ENCODE data around the gene KIF17. TPM values are rescaled to one million over a fixed set of nuclear protein-coding genes. Genes with fewer than 3 reads are reported as not detected.

The KIF17 gene
- total and polyA plus RNA-seq, 2 of the 8 experiments (the other 6 are each of a cell fraction or from before 2014, with no cell fraction given): 6.9 to 10.4 TPM

GRCh38 chr1:20721117-20722061 is 3.6 kb upstream of the KIF17 start:
- Histone ChIP-seq H2BK5ac (ENCODE audit: low read depth, low read length) (0 out of 2 replicates have a peak overlapping the region, but pooled peaks have one; percentile 13), H3K4me3 (ENCODE audit: extremely low read depth in 1 of 4, insufficient read depth in 2 of 4, low read depth in 3 of 4, low read length in 4 of 4) (no peak overlapping the region), H3K79me1 (ENCODE audit: low read depth, low read length) (no peaks in the 10 kb centered on the region), H4K91ac (replicated peaks; ENCODE audit: insufficient read length, low read length) (no peak overlapping the region), H3K27me3 (replicated peaks in 1 of 4; ENCODE audit: control insufficient read depth in 3 of 4, extremely low read depth in 1 of 4, insufficient read depth in 3 of 4, low read length in 3 of 4) (peaks cover 0 to 22% (median 10%) of the 10 kb centered on the region in 4 experiments; a peak in 6 of 7 replicates), H3K36me3 (ENCODE audit: control insufficient read depth in 2 of 4, insufficient read depth in 4 of 4, low read length in 3 of 4) (no peaks in the 10 kb centered on the region), H4K20me1 (replicated peaks in 1 of 2; ENCODE audit: control insufficient read depth in 1 of 2, insufficient read depth in 2 of 2, low read length in 2 of 2) (peaks cover 0 to 5% of the 10 kb centered on the region in 2 experiments), H2BK12ac (ENCODE audit: low read depth, low read length) (peak overlapping the region; percentile 17; the same call in 1 of the 2 replicates), H2BK20ac (ENCODE audit: low read length) (no peak overlapping the region), H4K8ac (ENCODE audit: extremely low read depth, insufficient read depth, low read length) (peak overlapping the region; percentile 57; the same call in 1 of the 2 replicates), H2AFZ (ENCODE audit: low read length) (no peak overlapping the region), H2BK120ac (replicated peaks; ENCODE audit: low read depth, low read length) (no peak overlapping the region), H3K79me2 (ENCODE audit: control insufficient read depth in 1 of 2, insufficient read depth in 2 of 2, low read length in 2 of 2) (no peaks in the 10 kb centered on the region), H3K4me2 (ENCODE audit: insufficient read depth in 1 of 2, low read depth in 2 of 2, low read length in 2 of 2) (no peak overlapping the region), H2BK15ac (ENCODE audit: low read length) (no peak overlapping the region), H4K5ac (ENCODE audit: insufficient read length, low read depth, low read length) (no peak overlapping the region), H3K18ac (ENCODE audit: extremely low read depth, low read length) (no peak overlapping the region), H3K56ac (replicated peaks; ENCODE audit: insufficient read length, low read depth, low read length) (no peak overlapping the region), H3K14ac (ENCODE audit: insufficient read length) (no peak overlapping the region), H3K9me3 (ENCODE audit: insufficient read depth in 2 of 2, low read depth in 1 of 2, low read length in 1 of 2) (no peaks in the 10 kb centered on the region; a peak in 1 of 4 replicates), H3K23ac (ENCODE audit: insufficient read length) (no peak overlapping the region), H3K27ac (ENCODE audit: low read depth, low read length) (no peak overlapping the region), H3K4me1 (replicated peaks in 1 of 4; ENCODE audit: control insufficient read depth in 3 of 4, insufficient read depth in 4 of 4, low read length in 3 of 4) (peaks cover 0 to 9% (median under 1%) of the 10 kb centered on the region in 4 experiments; a peak in 5 of 7 replicates), H2AK5ac (ENCODE audit: low read depth, low read length) (peak overlapping the region; percentile 24; the same call in 1 of the 2 replicates), H3K4ac (replicated peaks; ENCODE audit: insufficient read length, low read depth, low read length) (no peak overlapping the region), H3K9ac (replicated peaks in 1 of 4; ENCODE audit: extremely low read depth in 1 of 4, low read depth in 3 of 4, low read length in 3 of 4) (no peak overlapping the region), H3K23me2 (ENCODE audit: low read depth, low read length) (peaks cover 4% of the 10 kb centered on the region; the same call in 1 of the 2 replicates)
- WGBS, 2 experiments (ENCODE audit: extremely low coverage in 1 of 2, insufficient coverage in 1 of 2, insufficient read length in 1 of 2, insufficient replicate concordance in 2 of 2, low coverage in 1 of 2, low lambda C conversion rate in 2 of 2, missing lambda C conversion rate in 1 of 2): 83% methylated on average over 18 of the region's 29 CpGs; no CpG with 5 or more reads in 1 of the 2 experiments
- ChIA-PET CTCF (ENCODE audit: partially characterized antibody) (interaction anchor here (0.6 to 8.9 kb wide), 3 partner anchors 9 to 423 kb away, joined by 3 to 82 read pairs (median 3); no protein-coding TSS in a partner anchor), POLR2A (ENCODE audit: partially characterized antibody) (interaction anchor here (1.3 kb wide), 1 partner anchor 11 kb away, joined by 4 read pairs; the partner anchor contains the start of gene SH2D5)
- DNase-seq (ENCODE audit: low read depth in 1 of 2, low spot score in 2 of 2) (no peak), FAIRE-seq (no peak)
- TF ChIP-seq RFX5 (IDR thresholded peaks at IDR 0.05; ENCODE audit: borderline replicate concordance, low read depth, low read length) (no peak), ZNF274 (IDR thresholded peaks at IDR 0.05; ENCODE audit: borderline replicate concordance, extremely low read depth, low read length) (no peak), EGR1 (IDR thresholded peaks at IDR 0.05; ENCODE audit: borderline replicate concordance, low read depth, low read length) (no peak), TCF12 (IDR thresholded peaks at IDR 0.05; ENCODE audit: low read depth, low read length) (no peak), KDM5A (IDR thresholded peaks at IDR 0.05; ENCODE audit: low read length) (no peak), MAX (IDR thresholded peaks at IDR 0.05) (no peak), TAF1 (IDR thresholded peaks at IDR 0.05; ENCODE audit: low read depth, low read length) (no peak), BRCA1 (IDR thresholded peaks at IDR 0.05; ENCODE audit: low read depth, low read length) (no peak), CHD2 (IDR thresholded peaks at IDR 0.05; ENCODE audit: low read length) (no peak), CREB1 (IDR thresholded peaks at IDR 0.05) (no peak), TAF7 (optimal IDR thresholded peaks at IDR 0.05; ENCODE audit: borderline replicate concordance, low read depth, low read length) (no peak)
